ENCODE measurements around the gene SYNDIG1.

- TF ChIP-seq, protein P1, sequence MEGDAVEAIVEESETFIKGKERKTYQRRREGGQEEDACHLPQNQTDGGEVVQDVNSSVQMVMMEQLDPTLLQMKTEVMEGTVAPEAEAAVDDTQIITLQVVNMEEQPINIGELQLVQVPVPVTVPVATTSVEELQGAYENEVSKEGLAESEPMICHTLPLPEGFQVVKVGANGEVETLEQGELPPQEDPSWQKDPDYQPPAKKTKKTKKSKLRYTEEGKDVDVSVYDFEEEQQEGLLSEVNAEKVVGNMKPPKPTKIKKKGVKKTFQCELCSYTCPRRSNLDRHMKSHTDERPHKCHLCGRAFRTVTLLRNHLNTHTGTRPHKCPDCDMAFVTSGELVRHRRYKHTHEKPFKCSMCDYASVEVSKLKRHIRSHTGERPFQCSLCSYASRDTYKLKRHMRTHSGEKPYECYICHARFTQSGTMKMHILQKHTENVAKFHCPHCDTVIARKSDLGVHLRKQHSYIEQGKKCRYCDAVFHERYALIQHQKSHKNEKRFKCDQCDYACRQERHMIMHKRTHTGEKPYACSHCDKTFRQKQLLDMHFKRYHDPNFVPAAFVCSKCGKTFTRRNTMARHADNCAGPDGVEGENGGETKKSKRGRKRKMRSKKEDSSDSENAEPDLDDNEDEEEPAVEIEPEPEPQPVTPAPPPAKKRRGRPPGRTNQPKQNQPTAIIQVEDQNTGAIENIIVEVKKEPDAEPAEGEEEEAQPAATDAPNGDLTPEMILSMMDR (IDR thresholded peaks at IDR 0.05): no peak
- no peak for TF ChIP-seq POLR2A (IDR thresholded peaks at IDR 0.05)
Observed at GRCh38 chr20:24565835-24566351, 96.5 kb downstream of the SYNDIG1 start.

All from uterus (tissue), 2 donors.